22Rv1 (cell line): Measurements from ENCODE around the gene GRM1.
"Not testable (repeated sequence)": the region's sequence is repeated elsewhere in the genome, so short reads cannot be mapped to it uniquely, and the experiment has no call there.

Experiments used
- CTCF ChIP-seq: fragments of 450-650 bp; IDR thresholded peaks from 2 replicates; pipeline ENCODE4 v1.5.1; 2017; ENCODE audit warnings: mild to moderate bottlenecking
- ZFX ChIP-seq: fragments of 450-650 bp; IDR thresholded peaks from 2 replicates; pipeline ENCODE4 v1.6.1; 2017; ENCODE audit warnings: antibody characterized with exemption, borderline replicate concordance

- not testable (repeated sequence) for TF ChIP-seq CTCF, ZFX
These were observed 242.3 kb downstream of the GRM1 start for GRCh38 chr6:146271163-146271562.
